Choroid plexus epithelial cell (primary cell): ENCODE results near the gene SDCBP2.
A peak's percentile ranks its signal among the peaks of the same experiment; 100 is the strongest.

Experiments used
- DNase-seq: peaks from one replicate; pipeline ENCODE4 v3.0.0-alpha.2; 2010; ENCODE audit warnings: low read depth
- H3K4me3 ChIP-seq: 2 replicates; pipeline ENCODE4 v1.5.1; 2011; ENCODE audit warnings: low read depth, mild to moderate bottlenecking, control low read depth, low read length, moderate library complexity
- CTCF ChIP-seq: conservative IDR thresholded peaks from 2 replicates; pipeline ENCODE4 v1.5.1; 2011; ENCODE audit warnings: low read depth, mild to moderate bottlenecking, control low read depth, inconsistent platforms, low read length, moderate library complexity

Gene SDCBP2

GRCh38 chr20:1269850-1270249 lies 59.1 kb downstream of the SDCBP2 start:
- no peak for TF ChIP-seq CTCF

GRCh38 chr20:1269235-1269634 lies 59.7 kb downstream of the SDCBP2 start:
- H3K4me3 ChIP-seq = no peak overlapping the region
- no peak for DNase-seq
- no peak for TF ChIP-seq CTCF

More at GRCh38 chr20:1269850-1270249, 59.1 kb downstream of the SDCBP2 start:
- DNase-seq = no peak
- H3K4me3 ChIP-seq = no peak overlapping the region

GRCh38 chr20:1267809-1268374 lies 61.0 kb downstream of the SDCBP2 start:
- DNase-seq = no peak
- H3K4me3 ChIP-seq = no peak overlapping the region
- TF ChIP-seq CTCF = no peak

- TF ChIP-seq CTCF = no peak
- peak overlapping the region; percentile 80 for H3K4me3 ChIP-seq
- no peak for DNase-seq
These were observed 61.8 kb downstream of the SDCBP2 start for GRCh38 chr20:1267161-1267560.

GRCh38 chr20:1266167-1266973 lies 62.6 kb downstream of the SDCBP2 start, which contains the start of gene SNPH:
Gene SNPH (plus strand): TSS chr20:1266294. CDS start chr20:1296240, 29,946 bp downstream.
- H3K4me3 ChIP-seq = peak within 1 kb of the TSS; percentile 80
- DNase-seq = peak; percentile 86
- TF ChIP-seq CTCF = no peak

- H3K4me3 ChIP-seq = peak overlapping the region; percentile 80
- no peak for TF ChIP-seq CTCF
- DNase-seq = no peak
These were observed 63.1 kb downstream of the SDCBP2 start for GRCh38 chr20:1265916-1266166.
